HFFc6 (cell line): ENCODE data around the gene SHTN1. TPM values are rescaled to one million over a fixed set of nuclear protein-coding genes. Genes with fewer than 3 reads are reported as not detected.

ENCODE experiments used
- DNase-seq: peaks from one replicate; pipeline ENCODE4 v3.0.0-alpha.2; 2018
- H3K27ac Mint-ChIP-seq: 2 replicates; pipeline ENCODE4 v1.8.0; 2020; ENCODE audit warnings: mild to moderate bottlenecking, mixed read lengths
- H3K27me3 Mint-ChIP-seq: 2 replicates; pipeline ENCODE4 v1.8.0; 2021; ENCODE audit warnings: mild to moderate bottlenecking, moderate library complexity, mixed read lengths; ENCODE audit not compliant: insufficient read depth
- H3K36me3 Mint-ChIP-seq: 2 replicates; pipeline ENCODE4 v1.8.0; 2021; ENCODE audit warnings: low read depth, mixed read lengths
- H3K4me1 Mint-ChIP-seq: 2 replicates; pipeline ENCODE4 v1.8.0; 2020; ENCODE audit warnings: low read depth, mixed read lengths
- H3K4me3 Mint-ChIP-seq: 2 replicates; pipeline ENCODE4 v1.8.0; 2020; ENCODE audit warnings: mild to moderate bottlenecking, moderate library complexity, mixed read lengths
- H3K9me3 Mint-ChIP-seq: 2 replicates; pipeline ENCODE4 v1.8.0; 2020; ENCODE audit warnings: mild to moderate bottlenecking, mixed read lengths
- total RNA-seq, 6 experiments: library from RNA; stranded (reverse); fragmentation: NEBNext Ultra II Directional; extraction: Animal tissue kit (Norgen Biotek cat#: 25700); gene quantifications; 2 replicates in 1 of 6; 3 replicates in 5 of 6; pipeline ENCODE4 v1.2.3, GENCODE V29; 2021
- TF ChIP-seq, protein P1 (sequence below): fragments of 200-600 bp; sonication (generic); IDR thresholded peaks from 2 replicates; pipeline ENCODE4 v1.5.0; 2021; ENCODE audit warnings: antibody characterized with exemption, mild to moderate bottlenecking

Gene SHTN1
- total RNA-seq, 6 experiments from 2014 or later: 3.4 to 6.2 (median 5.2) TPM

GRCh38 chr10:117001144-117001543, 3.8 kb downstream of the SHTN1 start:
- H3K4me1 Mint-ChIP-seq: peaks cover 16% of the 10 kb centered on the region
- H3K9me3 Mint-ChIP-seq: no peaks in the 10 kb centered on the region
- no peak for DNase-seq
- no peaks in the 10 kb centered on the region for H3K36me3 Mint-ChIP-seq
- H3K27me3 Mint-ChIP-seq: no peaks in the 10 kb centered on the region; the same call in 1 of the 2 replicates
- TF ChIP-seq, protein P1, sequence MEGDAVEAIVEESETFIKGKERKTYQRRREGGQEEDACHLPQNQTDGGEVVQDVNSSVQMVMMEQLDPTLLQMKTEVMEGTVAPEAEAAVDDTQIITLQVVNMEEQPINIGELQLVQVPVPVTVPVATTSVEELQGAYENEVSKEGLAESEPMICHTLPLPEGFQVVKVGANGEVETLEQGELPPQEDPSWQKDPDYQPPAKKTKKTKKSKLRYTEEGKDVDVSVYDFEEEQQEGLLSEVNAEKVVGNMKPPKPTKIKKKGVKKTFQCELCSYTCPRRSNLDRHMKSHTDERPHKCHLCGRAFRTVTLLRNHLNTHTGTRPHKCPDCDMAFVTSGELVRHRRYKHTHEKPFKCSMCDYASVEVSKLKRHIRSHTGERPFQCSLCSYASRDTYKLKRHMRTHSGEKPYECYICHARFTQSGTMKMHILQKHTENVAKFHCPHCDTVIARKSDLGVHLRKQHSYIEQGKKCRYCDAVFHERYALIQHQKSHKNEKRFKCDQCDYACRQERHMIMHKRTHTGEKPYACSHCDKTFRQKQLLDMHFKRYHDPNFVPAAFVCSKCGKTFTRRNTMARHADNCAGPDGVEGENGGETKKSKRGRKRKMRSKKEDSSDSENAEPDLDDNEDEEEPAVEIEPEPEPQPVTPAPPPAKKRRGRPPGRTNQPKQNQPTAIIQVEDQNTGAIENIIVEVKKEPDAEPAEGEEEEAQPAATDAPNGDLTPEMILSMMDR: no peak
- no peak overlapping the region for H3K4me3 Mint-ChIP-seq
- no peak overlapping the region for H3K27ac Mint-ChIP-seq

DNA sequence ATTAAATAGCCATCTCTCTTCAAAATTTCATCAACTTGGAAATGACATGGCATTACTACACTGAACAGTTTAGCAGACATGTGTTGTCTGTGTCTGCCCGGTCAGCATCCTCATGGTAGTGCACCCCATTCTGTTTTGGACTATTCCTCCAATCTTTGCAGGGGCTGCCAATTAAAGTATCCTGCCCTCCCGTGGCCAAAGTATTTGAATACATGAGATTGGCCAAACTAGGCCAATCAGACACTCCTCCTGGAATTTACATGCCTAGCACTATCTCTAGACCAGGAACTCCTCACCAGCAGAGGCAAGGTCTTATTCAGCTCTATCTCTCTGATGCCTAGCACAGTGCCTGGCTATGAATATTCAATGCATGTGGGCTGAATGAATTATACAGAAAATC, 4.4 kb downstream of the SHTN1 start:
- TF ChIP-seq, protein P1: peak; percentile 30; the same call in 1 of the 2 replicates
- no peaks in the 10 kb centered on the region; the same call in 1 of the 2 replicates for H3K27me3 Mint-ChIP-seq
- H3K27ac Mint-ChIP-seq: no peak overlapping the region
- no peaks in the 10 kb centered on the region for H3K9me3 Mint-ChIP-seq
- H3K4me1 Mint-ChIP-seq: peaks cover 11% of the 10 kb centered on the region
- H3K4me3 Mint-ChIP-seq: no peak overlapping the region
- no peak for DNase-seq
- H3K36me3 Mint-ChIP-seq: no peaks in the 10 kb centered on the region

DNA sequence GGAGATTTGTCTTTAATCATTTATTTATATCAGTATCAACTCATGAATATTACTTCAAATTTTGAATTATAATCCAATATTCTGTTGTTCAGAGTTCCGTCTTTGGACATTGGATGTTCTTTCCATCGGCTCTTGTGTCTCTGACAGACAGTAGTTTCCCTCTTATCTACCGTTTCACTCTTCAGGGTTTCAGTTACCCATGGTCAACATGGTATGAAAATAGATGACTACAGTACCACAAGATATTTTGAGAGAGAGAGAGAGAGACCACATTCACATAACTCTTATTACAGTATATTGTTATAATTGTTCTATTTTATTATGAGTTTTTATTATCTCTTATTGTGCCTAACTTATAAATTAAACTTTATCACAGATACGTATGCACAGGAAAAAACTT, 6.8 kb downstream of the SHTN1 start:
- H3K4me3 Mint-ChIP-seq: no peak overlapping the region
- H3K36me3 Mint-ChIP-seq: no peaks in the 10 kb centered on the region
- TF ChIP-seq, protein P1: no peak
- H3K27ac Mint-ChIP-seq: no peak overlapping the region
- no peaks in the 10 kb centered on the region for H3K9me3 Mint-ChIP-seq
- DNase-seq: no peak
- no peaks in the 10 kb centered on the region for H3K27me3 Mint-ChIP-seq
- no peaks in the 10 kb centered on the region for H3K4me1 Mint-ChIP-seq

GRCh38 chr10:116997015-116997414, 8.0 kb downstream of the SHTN1 start:
- H3K4me1 Mint-ChIP-seq: no peaks in the 10 kb centered on the region
- TF ChIP-seq, protein P1: no peak
- H3K36me3 Mint-ChIP-seq: no peaks in the 10 kb centered on the region
- H3K27me3 Mint-ChIP-seq: no peaks in the 10 kb centered on the region
- no peak for DNase-seq
- H3K27ac Mint-ChIP-seq: no peak overlapping the region
- H3K9me3 Mint-ChIP-seq: no peaks in the 10 kb centered on the region
- H3K4me3 Mint-ChIP-seq: no peak overlapping the region

DNA sequence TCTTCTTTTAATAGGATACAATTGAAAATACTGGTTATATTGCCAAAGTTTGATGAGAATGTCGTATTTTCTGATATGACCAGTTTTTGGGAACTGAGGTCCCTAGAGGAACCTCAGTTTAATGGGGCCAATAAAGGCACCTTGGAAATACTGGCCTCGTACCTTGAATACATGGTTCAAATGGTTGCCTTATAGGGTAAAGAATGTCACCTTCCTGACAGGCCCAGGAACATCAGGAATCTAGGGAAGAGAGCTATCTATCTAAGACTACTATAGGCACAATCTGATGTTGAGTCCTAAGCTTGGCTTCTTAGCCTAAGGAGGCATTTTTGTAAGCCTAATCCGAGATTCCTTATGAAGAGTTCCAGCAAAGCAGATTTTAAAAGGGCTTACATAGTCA, 9.3 kb downstream of the SHTN1 start:
- H3K9me3 Mint-ChIP-seq: no peaks in the 10 kb centered on the region
- no peak for DNase-seq
- H3K36me3 Mint-ChIP-seq: no peaks in the 10 kb centered on the region
- no peaks in the 10 kb centered on the region; the same call in 1 of the 2 replicates for H3K27me3 Mint-ChIP-seq
- no peaks in the 10 kb centered on the region for H3K4me1 Mint-ChIP-seq
- TF ChIP-seq, protein P1: no peak
- H3K4me3 Mint-ChIP-seq: no peak overlapping the region
- no peak overlapping the region for H3K27ac Mint-ChIP-seq
